ENCODE measurements around the gene EML6. TPM values are rescaled to one million over a fixed set of nuclear protein-coding genes. Genes with fewer than 3 reads are reported as not detected.

EML6 gene
- polyA plus RNA-seq, 2 of the 4 experiments (the other 2 are of a cell fraction): 1.4 to 1.5 TPM

- no peak for TF ChIP-seq E2F6 (IDR thresholded peaks at IDR 0.05; ENCODE audit: borderline replicate concordance, low read depth)
- no peak for TF ChIP-seq RFX5 (IDR thresholded peaks at IDR 0.05)
- no peak for TF ChIP-seq BCL3 (IDR thresholded peaks at IDR 0.05)
- no peak for TF ChIP-seq GATA3 (IDR thresholded peaks at IDR 0.05; ENCODE audit: borderline replicate concordance)
These were observed 204.5 kb downstream of the EML6 start (continued) for GRCh38 chr2:54927751-54928615.

DNA sequence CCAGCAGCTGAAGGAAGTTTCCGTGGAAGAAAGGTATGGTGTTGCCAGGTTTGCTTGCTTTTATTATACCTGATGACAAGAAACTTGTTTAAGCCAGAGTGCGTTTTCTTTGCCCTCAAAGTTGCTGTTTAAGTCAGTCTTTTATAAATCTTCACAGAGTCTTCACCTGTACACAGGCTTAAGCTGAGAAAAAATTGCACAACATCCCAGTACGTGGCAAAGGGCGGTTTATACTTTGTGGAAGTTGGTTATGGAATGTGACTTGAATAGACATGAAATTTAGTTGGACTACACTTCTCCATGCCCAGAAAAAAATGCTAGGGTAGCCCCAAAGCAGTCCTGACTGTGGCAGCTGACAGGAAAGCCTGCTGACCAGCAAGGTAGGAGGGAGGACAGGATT is 205.3 kb downstream of the EML6 start:
- no peak for ATAC-seq
- TF ChIP-seq ZFP36 (IDR thresholded peaks at IDR 0.05; ENCODE audit: borderline replicate concordance, partially characterized antibody): no peak
- no peak for TF ChIP-seq HOXB5 (CRISPR knock-in tag; IDR thresholded peaks at IDR 0.05)
- TF ChIP-seq REST (IDR thresholded peaks at IDR 0.05): no peak
- TF ChIP-seq HOXA7 (CRISPR knock-in tag; IDR thresholded peaks at IDR 0.05): no peak
- no peak for TF ChIP-seq EHF (CRISPR knock-in tag; IDR thresholded peaks at IDR 0.05)
- Histone ChIP-seq H3K27ac (no peak overlapping the region), H3K9me3 (peaks cover 6% of the 10 kb centered on the region; the same call in 1 of the 3 replicates), H3K4me1 (peaks cover 6% of the 10 kb centered on the region; the same call in 2 of the 3 replicates), H3K4me3 (no peak overlapping the region), H3K4me2 (no peak overlapping the region)
- 72% methylated on average over 4 of the region's 4 CpGs for WGBS (ENCODE audit: missing lambda C conversion rate)
- CTCF ChIA-PET: interaction anchor here (1.7 to 3.4 kb wide), 2 partner anchors 8 to 29 kb away, joined by 4 to 12 read pairs; no protein-coding TSS in a partner anchor
- no peak for FAIRE-seq
- POLR2A ChIA-PET: no interaction called here
- no peak for DNase-seq (ENCODE audit: low read depth in 1 of 2, low spot score in 1 of 2)

GRCh38 chr2:54931473-54931872 is 208.0 kb downstream of the EML6 start:
- TF ChIP-seq CHD2 (IDR thresholded peaks at IDR 0.05; ENCODE audit: low read length, partially characterized antibody) (no peak), HEYL (CRISPR knock-in tag; IDR thresholded peaks at IDR 0.05) (no peak), CBX8 (IDR thresholded peaks at IDR 0.05) (no peak), JUN (IDR thresholded peaks at IDR 0.05) (no peak), SREBF2 (IDR thresholded peaks at IDR 0.05) (no peak), GATA3 (IDR thresholded peaks at IDR 0.05; ENCODE audit: borderline replicate concordance) (no peak), CHD4 (IDR thresholded peaks at IDR 0.05; ENCODE audit: borderline replicate concordance) (no peak), POLR2A (IDR thresholded peaks at IDR 0.05; ENCODE audit: low read length) (no peak), FOSL2 (IDR thresholded peaks at IDR 0.05) (no peak), FOSL2 (CRISPR knock-in tag; IDR thresholded peaks at IDR 0.05) (no peak), POLR2AphosphoS2 (conservative IDR thresholded peaks at IDR 0.05; ENCODE audit: low read length) (no peak), FOXS1 (CRISPR knock-in tag; IDR thresholded peaks at IDR 0.05) (no peak), TFCP2L1 (CRISPR knock-in tag; IDR thresholded peaks at IDR 0.05) (no peak), HOXA7 (CRISPR knock-in tag; IDR thresholded peaks at IDR 0.05) (no peak), KDM5A (IDR thresholded peaks at IDR 0.05) (no peak), HOXB13 (CRISPR knock-in tag; IDR thresholded peaks at IDR 0.05; ENCODE audit: low read depth) (no peak), BHLHE40 (IDR thresholded peaks at IDR 0.05; ENCODE audit: low read depth, low read length) (no peak), E2F6 (IDR thresholded peaks at IDR 0.05; ENCODE audit: borderline replicate concordance, low read depth) (no peak)
- TF ChIP-seq, protein P1, sequence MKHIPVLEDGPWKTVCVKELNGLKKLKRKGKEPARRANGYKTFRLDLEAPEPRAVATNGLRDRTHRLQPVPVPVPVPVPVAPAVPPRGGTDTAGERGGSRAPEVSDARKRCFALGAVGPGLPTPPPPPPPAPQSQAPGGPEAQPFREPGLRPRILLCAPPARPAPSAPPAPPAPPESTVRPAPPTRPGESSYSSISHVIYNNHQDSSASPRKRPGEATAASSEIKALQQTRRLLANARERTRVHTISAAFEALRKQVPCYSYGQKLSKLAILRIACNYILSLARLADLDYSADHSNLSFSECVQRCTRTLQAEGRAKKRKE (CRISPR knock-in tag; IDR thresholded peaks at IDR 0.05; ENCODE audit: low read depth): no peak
- TF ChIP-seq, protein P2, sequence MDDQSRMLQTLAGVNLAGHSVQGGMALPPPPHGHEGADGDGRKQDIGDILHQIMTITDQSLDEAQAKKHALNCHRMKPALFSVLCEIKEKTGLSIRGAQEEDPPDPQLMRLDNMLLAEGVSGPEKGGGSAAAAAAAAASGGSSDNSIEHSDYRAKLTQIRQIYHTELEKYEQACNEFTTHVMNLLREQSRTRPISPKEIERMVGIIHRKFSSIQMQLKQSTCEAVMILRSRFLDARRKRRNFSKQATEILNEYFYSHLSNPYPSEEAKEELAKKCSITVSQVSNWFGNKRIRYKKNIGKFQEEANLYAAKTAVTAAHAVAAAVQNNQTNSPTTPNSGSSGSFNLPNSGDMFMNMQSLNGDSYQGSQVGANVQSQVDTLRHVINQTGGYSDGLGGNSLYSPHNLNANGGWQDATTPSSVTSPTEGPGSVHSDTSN (IDR thresholded peaks at IDR 0.05): no peak
- ATAC-seq: no peak
- no peak for FAIRE-seq
- Histone ChIP-seq H3K27ac (no peak overlapping the region), H3K4me3 (no peak overlapping the region), H3K9me3 (peaks cover 6% of the 10 kb centered on the region; the same call in 1 of the 3 replicates), H3K4me2 (no peak overlapping the region), H3K4me1 (no peaks in the 10 kb centered on the region)
- WGBS (ENCODE audit: missing lambda C conversion rate): 79% methylated on average over 6 of the region's 6 CpGs
- DNase-seq (ENCODE audit: low read depth in 1 of 2, low spot score in 1 of 2): no peak
- POLR2A ChIA-PET: no interaction called here
- CTCF ChIA-PET: interaction anchor here (1.5 to 1.6 kb wide), 2 partner anchors 11 to 237 kb away, joined by 3 to 5 read pairs; no protein-coding TSS in a partner anchor

All from A549 (cell line).